Mesenchymal stem cell (in vitro differentiated cells and primary cell): ENCODE results near the gene OR10H4.

ENCODE experiments used
- DNase-seq: peaks from one replicate; pipeline ENCODE4 v3.0.0-alpha.2; 2013
- H2AFZ ChIP-seq: one replicate; pipeline ENCODE4 v1.6.1; 2013; ENCODE audit warnings: low read depth, mild to moderate bottlenecking, control low read depth, inconsistent platforms, low read length, moderate library complexity
- H2AK5ac ChIP-seq: 2 replicates; pipeline ENCODE4 v1.6.1; 2013; ENCODE audit warnings: low read length, moderate library complexity, mild to moderate bottlenecking, inconsistent platforms; ENCODE audit not compliant: severe bottlenecking
- H2BK120ac ChIP-seq: one replicate; pipeline ENCODE4 v1.6.1; 2013; ENCODE audit warnings: low read depth, mild to moderate bottlenecking, inconsistent platforms, low read length, moderate library complexity
- H2BK12ac ChIP-seq, 2 experiments: one replicate each; pipeline ENCODE4 v1.6.1; 2013; ENCODE audit warnings: inconsistent platforms in 2 of 2, low read length in 2 of 2, mild to moderate bottlenecking in 2 of 2, moderate library complexity in 2 of 2, control low read depth in 1 of 2
- H2BK15ac ChIP-seq: one replicate; pipeline ENCODE4 v1.6.1; 2013; ENCODE audit warnings: mild to moderate bottlenecking, low read depth, inconsistent platforms; ENCODE audit not compliant: poor library complexity, severe bottlenecking
- H2BK5ac ChIP-seq: 2 replicates; pipeline ENCODE4 v1.6.1; 2013; ENCODE audit warnings: low read depth, mild to moderate bottlenecking, low read length, control low read depth, inconsistent platforms; ENCODE audit not compliant: poor library complexity, severe bottlenecking
- H3K14ac ChIP-seq, 2 experiments: one replicate each; pipeline ENCODE4 v1.6.1; 2013; ENCODE audit warnings: inconsistent platforms in 2 of 2, low read length in 2 of 2, control low read depth in 1 of 2, mild to moderate bottlenecking in 1 of 2, moderate library complexity in 1 of 2
- H3K18ac ChIP-seq, 2 experiments: one replicate each; pipeline ENCODE4 v1.6.1; 2013; ENCODE audit warnings: inconsistent platforms in 2 of 2, low read length in 2 of 2, control low read depth in 1 of 2, low read depth in 1 of 2, mild to moderate bottlenecking in 1 of 2
- H3K23ac ChIP-seq, 2 experiments: one replicate each; pipeline ENCODE4 v1.6.1; 2013; ENCODE audit warnings: inconsistent platforms in 2 of 2, low read length in 2 of 2, mild to moderate bottlenecking in 2 of 2, moderate library complexity in 2 of 2, control low read depth in 1 of 2
- H3K27ac ChIP-seq: 2 replicates; pipeline ENCODE4 v1.5.1; 2013; ENCODE audit warnings: mild to moderate bottlenecking, moderate library complexity, low read length, control low read depth, inconsistent platforms; ENCODE audit not compliant: poor library complexity, severe bottlenecking
- H3K27me3 ChIP-seq, 2 experiments: 2 replicates each; pipeline versions ENCODE4 v1.6.1 to v1.7.0; 2013; ENCODE audit warnings: low read length in 2 of 2, mild to moderate bottlenecking in 2 of 2, moderate library complexity in 2 of 2, control low read depth in 1 of 2, inconsistent platforms in 1 of 2; ENCODE audit not compliant: control insufficient read depth in 1 of 2, insufficient read depth in 1 of 2
- H3K36me3 ChIP-seq, 2 experiments: 2 replicates each; pipeline versions ENCODE4 v1.6.1 to v1.7.0; 2013; ENCODE audit warnings: low read length in 2 of 2, control low read depth in 1 of 2, inconsistent platforms in 1 of 2, low read depth in 1 of 2, mild to moderate bottlenecking in 1 of 2; ENCODE audit not compliant: insufficient read depth in 2 of 2, control insufficient read depth in 1 of 2
- H3K4ac ChIP-seq, 2 experiments: one replicate each; pipeline ENCODE4 v1.6.1; 2013; ENCODE audit warnings: inconsistent platforms in 2 of 2, low read length in 2 of 2, mild to moderate bottlenecking in 2 of 2, moderate library complexity in 2 of 2, control low read depth in 1 of 2, low read depth in 1 of 2
- H3K4me1 ChIP-seq: 2 replicates; pipeline ENCODE4 v1.6.1; 2013; ENCODE audit warnings: low read depth, low read length, control low read depth; ENCODE audit not compliant: control insufficient read depth, insufficient read depth
- H3K4me2 ChIP-seq: 2 replicates; pipeline ENCODE4 v1.6.1; 2013; ENCODE audit warnings: low read length, mild to moderate bottlenecking, inconsistent platforms; ENCODE audit not compliant: poor library complexity, severe bottlenecking
- H3K4me3 ChIP-seq, 2 experiments: 2 replicates each; pipeline versions ENCODE4 v1.5.1 to v1.7.0; 2013; ENCODE audit warnings: low read length in 2 of 2, mild to moderate bottlenecking in 2 of 2, control low read depth in 1 of 2, low read depth in 1 of 2; ENCODE audit not compliant: insufficient read depth in 1 of 2
- H3K79me1 ChIP-seq: replicated peaks from 2 replicates; pipeline ENCODE4 v1.6.1; 2013; ENCODE audit warnings: mild to moderate bottlenecking, control low read depth, low read length, inconsistent platforms; ENCODE audit not compliant: poor library complexity, severe bottlenecking
- H3K9ac ChIP-seq: 2 replicates; pipeline ENCODE4 v1.7.0; 2013; ENCODE audit warnings: mild to moderate bottlenecking, low read length, moderate library complexity
- H3K9me3 ChIP-seq: 2 replicates; pipeline ENCODE4 v1.7.0; 2013; ENCODE audit warnings: mild to moderate bottlenecking, low read length; ENCODE audit not compliant: control insufficient read depth
- H4K8ac ChIP-seq: one replicate; pipeline ENCODE4 v1.6.1; 2013; ENCODE audit warnings: inconsistent platforms, mild to moderate bottlenecking, low read length, moderate library complexity
- H4K91ac ChIP-seq: one replicate; pipeline ENCODE4 v1.6.1; 2013; ENCODE audit warnings: mild to moderate bottlenecking, low read length, inconsistent platforms
- WGBS: methylation state at CpG from one replicate; pipeline ENCODE4 v1.1.7; 2013; ENCODE audit warnings: mixed read lengths; 5-methylcytosine and 5-hydroxymethylcytosine counted together

OR10H4 gene

DNA sequence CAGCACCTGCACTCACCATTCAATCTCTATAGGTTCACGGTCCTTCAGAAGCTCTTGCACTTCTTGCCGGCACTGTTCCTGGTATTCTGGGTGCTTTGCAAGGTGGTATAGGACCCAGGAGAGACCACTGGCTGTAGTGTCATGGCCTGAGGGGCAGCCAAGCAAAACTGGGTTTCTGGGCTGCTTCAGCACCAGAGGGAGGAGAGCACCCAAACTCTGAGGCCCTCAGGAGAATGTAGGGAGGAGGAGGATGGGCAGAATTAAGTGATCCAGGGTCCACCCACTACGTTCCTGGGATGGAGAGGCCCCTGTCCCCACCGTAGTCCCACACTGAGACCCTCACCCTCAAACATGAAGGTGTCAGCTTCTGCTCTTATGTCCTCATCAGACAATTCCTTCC lies 26.8 kb upstream of the OR10H4 start:
- Histone ChIP-seq H3K9me3 (peaks cover 11% of the 10 kb centered on the region), H3K79me1 (no peaks in the 10 kb centered on the region), H2BK12ac (no peak overlapping the region), H3K36me3 (no peaks in the 10 kb centered on the region), H4K8ac (no peak overlapping the region), H2BK5ac (no peak overlapping the region), H3K4me1 (no peaks in the 10 kb centered on the region), H3K27ac (no peak overlapping the region), H3K4ac (no peak overlapping the region), H2BK15ac (no peak overlapping the region), H3K4me3 (no peak overlapping the region), H3K4me2 (no peak overlapping the region), H3K23ac (no peak overlapping the region), H3K14ac (no peak overlapping the region), H2AFZ (no peak overlapping the region), H2BK120ac (no peak overlapping the region), H3K18ac (no peak overlapping the region), H2AK5ac (no peak overlapping the region), H3K27me3 (peaks cover 0 to 8% of the 10 kb centered on the region in 2 experiments), H4K91ac (no peak overlapping the region), H3K9ac (no peak overlapping the region)
- 61% methylated on average over 4 of the region's 4 CpGs for WGBS
- DNase-seq = no peak

DNA sequence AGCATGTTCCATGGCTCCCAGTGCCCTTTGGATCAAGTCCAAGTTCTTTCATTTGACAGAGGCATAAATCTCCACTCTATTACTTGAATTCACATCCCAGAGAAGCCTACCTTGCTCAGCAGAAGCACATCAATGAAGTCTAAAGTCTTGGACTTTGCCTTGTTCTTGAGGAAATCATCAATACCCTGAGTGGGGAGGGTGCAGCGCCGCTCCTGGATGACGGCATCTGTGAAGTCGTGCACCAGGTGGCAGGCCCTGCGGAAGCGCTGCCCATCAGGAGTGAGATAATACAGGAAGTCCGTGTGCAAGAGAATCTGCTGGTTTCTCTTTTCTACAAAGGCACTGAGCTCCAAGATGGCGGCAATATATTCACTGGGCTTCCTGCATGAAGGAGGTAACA lies 25.1 kb upstream of the OR10H4 start:
- Histone ChIP-seq H3K9ac (no peak overlapping the region), H2BK12ac (no peak overlapping the region), H3K4me1 (no peaks in the 10 kb centered on the region), H2AK5ac (no peak overlapping the region), H4K91ac (no peak overlapping the region), H2AFZ (no peak overlapping the region), H3K9me3 (peaks cover 8% of the 10 kb centered on the region), H3K27ac (no peak overlapping the region), H3K23ac (no peak overlapping the region), H3K27me3 (peaks cover 0 to 8% of the 10 kb centered on the region in 2 experiments), H3K14ac (no peak overlapping the region), H4K8ac (no peak overlapping the region), H3K4me3 (no peak overlapping the region), H3K18ac (no peak overlapping the region), H2BK5ac (no peak overlapping the region), H3K4me2 (no peak overlapping the region), H3K36me3 (peaks cover 0 to 3% of the 10 kb centered on the region in 2 experiments), H2BK120ac (no peak overlapping the region), H3K79me1 (no peaks in the 10 kb centered on the region), H3K4ac (no peak overlapping the region), H2BK15ac (no peak overlapping the region)
- DNase-seq = no peak
- WGBS = 75% methylated on average over 8 of the region's 8 CpGs

DNA sequence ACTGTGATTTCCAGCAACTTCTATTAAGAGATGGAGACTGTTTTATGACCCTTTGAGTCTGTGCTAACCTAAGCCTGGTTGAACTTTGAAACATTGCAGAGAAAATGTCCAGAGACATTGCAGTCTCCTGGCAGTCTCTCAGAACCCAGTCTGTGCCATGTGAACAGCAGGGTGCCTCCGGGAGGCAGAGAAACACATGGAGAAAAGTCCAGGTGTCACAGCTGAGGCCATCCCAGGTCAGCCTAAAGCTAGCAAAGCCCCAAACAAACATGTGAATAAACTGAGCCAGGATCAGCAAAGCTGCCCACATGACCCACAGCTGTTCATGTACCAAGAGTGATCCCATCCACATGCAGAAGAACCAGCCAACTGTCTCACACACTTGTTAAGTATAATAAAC lies 22.3 kb upstream of the OR10H4 start:
- Histone ChIP-seq H4K91ac (no peak overlapping the region), H2AK5ac (no peak overlapping the region), H3K14ac (no peak overlapping the region), H2BK120ac (no peak overlapping the region), H3K4ac (no peak overlapping the region), H3K9ac (no peak overlapping the region), H3K27me3 (peaks cover 0 to 5% of the 10 kb centered on the region in 2 experiments), H3K9me3 (peaks cover 11% of the 10 kb centered on the region), H3K4me2 (no peak overlapping the region), H2BK15ac (no peak overlapping the region), H3K4me1 (no peaks in the 10 kb centered on the region), H2BK5ac (no peak overlapping the region), H3K23ac (no peak overlapping the region), H3K4me3 (no peak overlapping the region), H4K8ac (no peak overlapping the region), H2BK12ac (no peak overlapping the region), H3K36me3 (peaks cover 0 to 3% of the 10 kb centered on the region in 2 experiments), H3K18ac (no peak overlapping the region), H3K27ac (no peak overlapping the region), H2AFZ (no peak overlapping the region), H3K79me1 (no peaks in the 10 kb centered on the region)
- 0% methylated on average over 1 of the region's 1 CpG for WGBS
- no peak for DNase-seq

DNA sequence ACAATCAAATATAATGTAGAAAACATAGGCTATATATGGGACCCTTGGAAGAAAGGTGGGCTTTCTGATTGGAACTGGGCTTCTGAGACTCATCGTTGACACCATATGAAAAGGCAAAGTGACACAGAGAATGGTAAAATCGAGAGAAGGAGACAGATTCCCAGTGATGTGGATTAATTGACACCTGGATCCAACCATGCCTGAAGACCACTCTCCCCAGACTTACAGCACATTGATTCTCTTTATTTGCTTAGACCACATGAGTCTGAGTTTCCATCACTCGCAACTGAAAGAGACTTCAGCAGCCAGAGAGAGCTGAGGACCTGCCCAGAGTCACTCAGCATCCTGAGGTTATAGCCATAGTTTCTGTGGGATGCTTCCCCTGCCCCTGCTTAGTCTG lies 20.5 kb upstream of the OR10H4 start:
- DNase-seq = no peak
- Histone ChIP-seq H4K91ac (no peak overlapping the region), H3K4me3 (no peak overlapping the region), H3K9me3 (peaks cover 11% of the 10 kb centered on the region), H3K27ac (no peak overlapping the region), H2BK5ac (no peak overlapping the region), H3K14ac (no peak overlapping the region), H3K4me2 (no peak overlapping the region), H3K23ac (no peak overlapping the region), H3K4ac (no peak overlapping the region), H2BK120ac (no peak overlapping the region), H3K36me3 (peaks cover 0 to 3% of the 10 kb centered on the region in 2 experiments), H2AK5ac (no peak overlapping the region), H3K27me3 (peaks cover 0 to 5% of the 10 kb centered on the region in 2 experiments), H3K4me1 (no peaks in the 10 kb centered on the region), H2BK15ac (no peak overlapping the region), H2AFZ (no peak overlapping the region), H3K9ac (no peak overlapping the region), H4K8ac (no peak overlapping the region), H3K18ac (no peak overlapping the region), H3K79me1 (no peaks in the 10 kb centered on the region), H2BK12ac (no peak overlapping the region)
- 51% methylated on average over 3 of the region's 3 CpGs for WGBS
